Stimulated activated CD8-positive, alpha-beta memory T cell treated with anti-CD3 and anti-CD28 coated beads, Interleukin-4, amount 100 ng/mL, for 4 hours (primary cell): ENCODE measurements around the gene PLOD3.

ENCODE experiments used
- DNase-seq, 2 donors: peaks; one replicate each; pipeline ENCODE4 v3.0.0-alpha.2; 2020; ENCODE audit warnings: low read depth in 2 of 2, low spot score in 1 of 2

The PLOD3 gene

GRCh38 chr7:101186194-101186593 lies 31.2 kb downstream of the PLOD3 start:
- no peak for DNase-seq

GRCh38 chr7:101185258-101185839 lies 32.0 kb downstream of the PLOD3 start:
- DNase-seq = no peak

DNA sequence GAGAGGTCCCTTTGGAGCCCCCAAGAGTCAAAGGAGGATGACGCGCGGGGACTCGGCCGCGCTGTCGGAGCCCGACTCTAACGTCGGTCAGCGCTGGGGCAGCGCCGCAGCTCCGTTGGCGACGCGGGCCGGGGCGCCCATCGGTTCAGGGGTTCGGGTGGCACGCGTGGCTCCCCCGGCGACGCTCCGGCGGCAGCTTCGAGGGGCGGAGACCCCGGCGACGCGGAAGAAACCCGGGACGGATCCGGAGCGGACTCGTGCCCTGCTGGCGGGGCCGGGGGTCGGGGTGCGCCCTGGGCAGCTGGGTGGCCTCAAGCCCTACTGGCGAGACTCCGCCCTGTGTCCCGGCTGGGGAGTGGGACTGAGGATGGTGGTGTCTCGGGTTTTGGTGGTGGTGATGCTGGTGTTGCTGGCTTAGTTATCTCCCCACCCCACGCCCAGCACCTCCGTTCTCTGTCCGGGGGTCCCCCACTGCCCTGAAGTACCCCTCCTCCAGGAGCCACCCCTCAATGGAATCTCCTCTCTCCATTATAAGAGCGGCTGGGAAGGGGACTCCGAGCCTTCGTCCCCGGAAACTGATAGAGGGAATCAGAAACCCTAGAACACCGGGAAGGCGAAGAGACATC lies 37.1 kb downstream of the PLOD3 start, which contains the start of gene NAT16:
TSS of gene NAT16 (minus strand) at position 164 of the 626 bp plus-strand sequence. CDS start 5,486 bp downstream, outside the sequence.
- DNase-seq = no peak

GRCh38 chr7:101179713-101180112 lies 37.7 kb downstream of the PLOD3 start:
- no peak for DNase-seq

DNA sequence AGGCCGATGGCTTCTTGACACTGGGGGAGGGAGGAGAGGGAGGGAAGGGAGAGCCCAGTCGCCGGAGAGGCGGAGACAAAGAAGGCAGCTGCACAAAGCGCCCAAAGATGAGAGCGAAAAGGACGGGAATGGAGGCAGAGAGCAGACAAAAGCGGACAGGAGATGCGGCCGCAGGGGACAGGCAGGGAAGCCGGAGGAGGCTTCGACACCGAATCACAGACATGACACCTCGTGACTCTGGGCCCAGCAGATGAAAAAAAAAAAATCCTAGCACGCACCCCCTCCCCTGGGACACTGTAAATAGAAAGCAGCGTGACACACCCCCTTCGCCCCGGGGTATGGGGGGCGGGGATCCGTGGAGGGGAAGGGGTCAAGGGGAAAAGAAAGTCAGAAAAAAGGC lies 38.3 kb downstream of the PLOD3 start:
- no peak for DNase-seq

- no peak for DNase-seq
Measured at GRCh38 chr7:101177644-101178043, 39.7 kb downstream of the PLOD3 start.

DNA sequence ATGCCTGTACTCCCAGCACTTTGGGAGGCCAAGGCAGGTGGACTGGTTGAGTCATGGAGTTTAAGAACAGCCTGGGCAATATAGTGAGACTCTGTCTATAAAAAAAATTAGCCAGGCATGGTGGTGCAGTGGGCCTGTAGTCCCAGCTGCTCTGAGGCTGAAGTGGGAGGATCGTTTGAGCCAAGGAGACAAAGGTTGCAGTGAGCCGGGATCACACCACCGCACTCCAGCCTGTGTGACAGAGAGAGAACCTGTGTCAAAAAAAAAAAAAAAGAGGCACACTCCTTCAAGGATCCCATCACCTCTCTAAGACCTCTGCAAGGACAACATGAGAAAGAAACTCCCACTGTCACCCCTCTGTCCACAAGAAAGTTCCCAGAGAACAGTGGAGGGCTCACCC lies 41.7 kb downstream of the PLOD3 start:
- DNase-seq = no peak

DNA sequence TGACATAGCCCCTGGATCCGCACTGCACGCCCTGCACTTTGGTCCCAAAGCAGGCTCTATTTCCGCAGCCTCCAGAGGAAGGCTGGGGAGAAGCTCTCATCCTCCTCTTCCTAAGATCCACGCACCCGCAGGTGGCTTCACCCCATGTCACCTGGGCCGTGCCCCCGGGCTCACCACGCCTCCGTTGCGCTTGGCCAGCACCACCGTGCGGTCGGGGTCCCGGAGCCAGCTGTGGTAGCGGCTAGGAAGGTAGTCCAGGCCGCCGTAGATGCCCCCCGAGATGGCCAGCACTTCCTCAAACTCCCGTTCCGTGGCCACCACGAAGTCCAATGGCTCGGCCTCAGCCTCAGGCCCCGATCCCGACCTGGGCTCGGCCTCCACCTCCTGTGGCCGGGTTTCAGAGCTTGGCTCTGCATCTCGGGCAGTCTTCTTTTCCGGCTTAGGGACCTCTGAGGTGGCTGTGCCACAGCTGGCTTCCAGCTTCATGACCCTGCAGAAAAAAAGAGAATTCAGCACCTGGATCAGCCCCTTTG lies 43.0 kb downstream of the PLOD3 start:
- no peak for DNase-seq

DNA sequence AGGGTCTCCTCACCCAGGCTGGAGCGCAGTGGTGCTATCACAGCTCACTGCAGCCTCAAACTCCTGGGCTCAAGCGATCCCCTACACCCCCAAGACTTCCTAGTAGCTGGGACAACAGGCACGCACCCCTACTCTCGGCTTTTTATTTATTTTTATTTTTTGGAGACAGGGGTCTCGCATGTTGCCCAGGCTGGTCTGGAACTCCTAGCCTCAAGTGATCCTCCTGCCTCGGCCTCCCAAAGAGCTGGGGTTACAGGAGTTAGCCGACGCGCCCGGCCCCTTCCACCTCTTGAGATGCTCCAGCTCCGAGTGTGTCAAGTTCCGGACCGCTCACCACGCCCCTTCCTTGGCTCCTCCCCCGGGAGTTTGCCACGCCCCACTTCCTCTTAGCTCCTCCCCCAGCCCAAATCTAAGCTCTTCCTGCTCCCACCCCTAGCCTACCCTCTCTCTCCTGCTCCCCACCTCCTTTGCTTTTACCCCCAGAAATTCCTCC lies 43.6 kb downstream of the PLOD3 start:
- no peak for DNase-seq

GRCh38 chr7:101172854-101173751 lies 44.3 kb downstream of the PLOD3 start:
- DNase-seq = no peak

GRCh38 chr7:101172005-101172853 lies 45.2 kb downstream of the PLOD3 start:
- no peak for DNase-seq

DNA sequence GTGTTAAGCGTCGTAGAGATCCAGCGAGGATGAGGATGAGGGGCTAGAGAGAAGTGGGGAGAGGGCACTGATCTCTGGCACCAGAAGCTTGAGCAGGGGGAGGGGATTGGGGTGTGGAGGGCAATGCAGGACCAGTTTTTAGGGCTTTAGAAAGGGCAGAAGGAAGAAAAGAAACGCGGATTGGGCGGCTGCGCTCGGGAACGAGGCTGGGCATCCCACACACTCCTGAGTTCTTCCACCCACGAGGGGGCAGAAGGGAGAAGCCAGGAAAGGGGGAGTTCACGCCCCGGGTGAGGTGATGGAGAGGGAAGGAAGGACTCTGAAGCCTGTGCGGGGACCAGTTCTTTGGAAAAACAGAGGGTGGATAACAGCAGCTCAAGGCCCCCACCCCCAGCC lies 45.9 kb downstream of the PLOD3 start:
- DNase-seq = no peak

DNA sequence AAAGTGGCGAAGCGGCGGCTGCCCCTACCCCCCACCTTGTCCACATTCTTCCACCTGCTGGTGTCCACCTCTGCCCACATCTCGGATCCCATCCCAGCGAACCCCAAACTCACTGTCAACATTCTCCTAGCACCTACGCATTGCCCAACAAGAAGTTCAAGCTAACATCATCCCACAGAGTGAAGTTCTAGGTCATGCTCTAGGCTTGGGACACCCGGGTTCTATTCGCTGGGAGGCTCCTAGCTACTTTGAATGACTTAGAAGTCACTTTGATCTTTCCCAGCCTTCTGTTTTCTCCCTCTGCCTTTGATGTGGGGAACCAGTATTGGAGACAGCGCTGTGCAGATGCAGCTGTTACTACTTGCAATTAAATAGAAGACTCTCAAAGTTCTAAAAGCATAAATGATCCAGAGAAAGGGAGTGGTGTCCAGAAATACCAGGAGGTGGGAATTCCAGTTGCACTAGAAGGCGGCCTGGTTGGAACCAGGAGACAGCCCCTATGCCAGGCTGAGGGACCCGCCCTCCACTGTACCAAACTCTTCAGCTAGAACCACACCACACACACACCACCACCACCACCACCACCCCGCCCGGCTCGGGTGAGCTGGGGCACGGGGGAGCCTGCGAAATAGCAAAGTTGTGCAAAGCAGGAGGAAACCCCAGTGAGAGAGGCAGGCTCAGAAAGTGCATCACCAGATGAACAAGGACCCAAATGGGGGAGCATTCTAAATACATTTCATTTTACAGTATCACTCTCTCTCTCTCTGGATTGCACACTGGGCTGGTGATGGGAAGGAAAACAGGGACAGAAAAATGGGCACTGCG lies 46.6 kb downstream of the PLOD3 start:
- no peak for DNase-seq

DNA sequence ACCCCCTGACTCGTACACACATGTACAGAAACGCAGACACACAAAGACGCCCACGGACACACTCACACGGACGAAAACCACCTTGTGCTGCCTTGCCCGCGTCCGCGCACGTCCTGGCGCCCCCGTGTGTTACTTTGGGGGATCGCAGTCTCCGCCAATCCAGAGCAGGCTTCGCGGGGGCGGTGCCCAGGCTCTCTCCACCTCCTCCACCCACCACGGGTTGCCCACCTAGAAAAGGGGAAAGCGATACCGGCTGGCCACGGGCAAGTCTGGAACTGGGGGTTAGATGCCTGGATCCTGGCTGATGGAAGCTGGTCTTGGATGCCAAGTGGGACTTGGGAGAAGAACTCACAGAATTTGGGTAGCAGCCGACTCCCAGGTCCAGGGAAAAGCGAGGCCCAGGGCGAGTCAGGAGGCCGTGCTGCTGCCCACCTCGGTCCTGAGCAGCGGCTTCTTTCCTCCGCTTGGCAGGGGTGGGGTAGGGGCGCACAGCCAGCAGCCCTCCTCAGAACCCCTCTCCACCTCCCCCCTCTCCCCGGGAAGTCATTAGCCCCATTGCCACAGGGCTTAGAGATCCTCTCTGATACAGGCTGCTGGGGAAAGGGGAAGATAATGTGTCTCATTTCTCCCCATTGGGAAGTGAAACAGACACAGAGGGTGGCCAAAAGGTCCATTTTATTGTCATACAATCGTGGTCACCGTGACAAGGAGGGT lies 47.4 kb downstream of the PLOD3 start:
- DNase-seq = peak; percentile 67 to 71

DNA sequence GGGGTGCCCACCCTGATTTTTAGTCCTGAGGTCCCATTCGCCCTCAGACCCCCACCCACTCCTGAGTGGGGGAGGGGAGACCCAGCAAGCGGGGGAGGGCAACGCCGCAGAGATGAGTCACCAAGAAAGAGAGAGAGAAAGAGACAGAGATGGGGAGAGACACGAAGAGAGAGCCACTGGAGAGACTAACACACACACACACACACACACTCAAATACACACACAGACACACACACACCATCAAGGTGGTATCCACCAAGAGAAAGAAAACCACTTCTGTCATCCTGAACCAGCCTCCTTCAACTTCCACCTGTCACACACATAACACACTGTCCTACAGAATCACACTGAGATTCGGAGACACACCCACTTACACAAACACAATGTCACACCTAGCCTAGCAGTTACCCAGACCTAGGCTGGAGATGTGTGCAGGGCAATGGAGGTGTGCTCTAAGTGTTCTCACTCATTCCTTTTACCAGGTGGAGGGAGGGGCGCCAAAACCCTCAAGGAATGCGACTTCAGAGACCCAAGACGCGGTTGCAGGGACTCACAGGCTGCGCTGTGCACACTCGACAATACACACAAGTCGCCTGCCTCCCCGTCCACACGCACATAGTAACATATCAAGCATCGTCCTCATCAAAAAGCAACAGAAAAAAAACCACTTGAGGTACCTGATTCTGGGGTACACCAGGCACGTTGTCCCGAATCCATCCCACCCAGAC lies 48.1 kb downstream of the PLOD3 start:
- DNase-seq = no peak

DNA sequence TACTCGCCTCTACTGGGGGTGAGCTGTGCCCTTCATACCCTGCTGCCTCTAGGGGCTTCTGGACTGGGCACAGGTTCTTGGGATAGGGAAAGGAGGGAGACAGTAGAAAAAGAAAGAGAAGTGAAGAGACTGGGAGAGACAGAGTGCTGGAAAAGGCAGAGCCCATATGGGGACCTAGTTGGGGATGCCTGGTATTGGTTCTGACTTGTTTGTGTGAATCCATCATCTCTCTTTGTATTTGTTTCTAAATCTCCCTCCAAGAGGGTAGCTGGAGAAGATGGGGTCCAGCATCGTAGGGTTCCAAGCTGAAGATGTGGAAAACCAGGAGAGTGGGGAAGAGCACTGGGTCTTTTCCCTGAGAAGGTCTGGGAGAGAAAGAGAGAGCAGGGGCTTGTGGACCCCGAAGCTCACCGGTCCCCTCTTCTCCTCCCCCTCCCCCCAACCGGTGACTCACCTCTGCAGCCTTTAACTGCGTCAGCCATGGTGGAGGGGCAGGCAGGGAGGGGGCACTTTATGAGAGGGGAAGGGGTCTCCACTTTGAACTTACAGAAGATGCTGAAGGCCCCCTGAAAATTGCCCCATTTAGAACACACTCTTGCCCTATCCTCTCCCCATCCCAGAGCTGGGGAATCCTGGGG lies 48.9 kb downstream of the PLOD3 start:
- no peak for DNase-seq

DNA sequence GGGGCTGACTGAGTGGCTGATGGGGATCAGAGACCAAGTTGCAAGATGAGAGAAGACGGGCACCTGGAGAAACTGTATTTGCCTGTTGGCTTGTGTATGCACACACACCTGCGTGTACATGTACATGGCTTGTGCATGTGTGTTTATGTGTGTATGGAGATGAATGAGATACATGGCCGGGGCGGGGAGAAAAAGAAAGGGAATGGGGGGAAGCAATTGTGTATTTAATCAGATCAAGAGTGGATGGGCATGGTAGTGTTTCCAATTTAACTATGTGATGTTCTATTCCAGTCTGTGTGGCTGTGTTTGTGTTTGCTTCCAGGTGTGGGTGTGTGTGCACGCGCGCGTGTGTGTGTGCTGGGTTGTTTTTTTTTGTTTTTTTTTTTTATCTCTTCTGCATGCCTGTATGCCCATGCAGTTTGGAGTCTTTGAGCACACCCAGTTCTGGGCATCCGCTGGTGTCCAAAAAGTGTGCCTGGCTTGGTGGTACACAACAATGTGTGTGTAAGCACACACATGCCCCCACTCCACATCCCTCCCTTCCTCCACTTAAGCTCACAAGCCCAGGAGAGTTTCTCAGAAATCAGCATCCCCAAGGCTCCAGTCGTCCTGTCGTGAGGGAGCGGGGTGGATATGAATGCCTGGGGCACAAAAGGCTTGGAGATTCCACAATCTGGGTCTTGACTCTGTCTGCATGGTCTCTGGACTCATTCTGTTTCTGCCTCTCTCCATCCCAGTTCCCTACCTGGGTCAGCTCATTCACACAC lies 49.6 kb downstream of the PLOD3 start:
- no peak for DNase-seq
